PFSK-1 (cell line): ENCODE measurements around the gene GIT2.

Experiments used
- FOXP2 ChIP-seq: optimal IDR thresholded peaks from 2 replicates; pipeline ENCODE3; 2011; ENCODE audit warnings: borderline replicate concordance, control low read depth, inconsistent platforms; ENCODE audit not compliant: insufficient read depth; ENCODE audit errors: extremely low read length, extremely low read depth
- POLR2AphosphoS5 ChIP-seq: IDR thresholded peaks from 2 replicates; pipeline ENCODE4 v1.6.1; 2012; ENCODE audit warnings: low read depth, mild to moderate bottlenecking, control low read depth, low read length, moderate library complexity
- REST ChIP-seq, 2 experiments: IDR thresholded peaks; 2 replicates each; pipeline versions ENCODE4 v1.6.1 to v1.8.0; 2011 to 2012; ENCODE audit warnings: low read depth in 2 of 2, low read length in 2 of 2, control low read depth in 1 of 2, inconsistent platforms in 1 of 2, mild to moderate bottlenecking in 1 of 2, moderate library complexity in 1 of 2; ENCODE audit not compliant: insufficient read depth in 1 of 2
- SIN3A ChIP-seq: IDR thresholded peaks from 2 replicates; pipeline ENCODE4 v1.6.1; 2012; ENCODE audit warnings: mild to moderate bottlenecking, low read length, moderate library complexity, borderline replicate concordance; ENCODE audit not compliant: insufficient read depth
- TAF1 ChIP-seq: IDR thresholded peaks from 2 replicates; pipeline ENCODE4 v1.6.1; 2012; ENCODE audit warnings: low read length, control low read depth, borderline replicate concordance; ENCODE audit not compliant: insufficient read depth

The GIT2 gene

GRCh38 chr12:109905301-109905700 lies 90.9 kb downstream of the GIT2 start:
- TF ChIP-seq SIN3A (no peak), TAF1 (no peak), FOXP2 (no peak), POLR2AphosphoS5 (no peak), REST (IDR thresholded peaks at IDR 0.05; ENCODE audit: insufficient read depth in 1 of 2, low read depth in 2 of 2, low read length in 2 of 2) (no peak)

DNA sequence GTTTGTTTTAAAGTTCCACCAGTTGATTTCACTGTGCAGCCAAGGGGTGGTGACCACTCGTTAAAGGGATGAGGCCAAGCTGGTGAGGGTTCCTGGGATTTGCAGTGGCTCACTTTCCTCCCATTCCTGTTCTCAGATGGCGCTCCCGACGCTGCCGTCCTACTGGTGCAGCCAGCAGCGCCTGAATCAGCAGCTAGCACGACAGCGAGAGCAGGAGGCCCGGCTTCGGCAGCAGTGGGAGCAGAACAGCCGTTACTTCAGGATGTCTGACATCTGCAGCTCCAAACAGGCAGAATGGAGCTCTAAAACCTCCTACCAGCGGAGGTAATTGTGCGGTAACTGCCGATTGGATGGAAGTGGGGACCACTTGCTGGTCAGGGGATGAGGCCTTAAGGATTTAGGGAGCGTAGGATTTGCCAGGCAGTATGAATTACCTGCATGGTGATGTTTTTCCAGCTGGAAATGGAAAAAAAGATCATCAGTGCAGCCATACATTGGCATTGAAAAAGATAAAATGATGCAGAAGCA lies 93.2 kb downstream of the GIT2 start:
- TF ChIP-seq REST (IDR thresholded peaks at IDR 0.05; ENCODE audit: insufficient read depth in 1 of 2, low read depth in 2 of 2, low read length in 2 of 2) (no peak), SIN3A (no peak), POLR2AphosphoS5 (no peak), TAF1 (no peak), FOXP2 (no peak)

DNA sequence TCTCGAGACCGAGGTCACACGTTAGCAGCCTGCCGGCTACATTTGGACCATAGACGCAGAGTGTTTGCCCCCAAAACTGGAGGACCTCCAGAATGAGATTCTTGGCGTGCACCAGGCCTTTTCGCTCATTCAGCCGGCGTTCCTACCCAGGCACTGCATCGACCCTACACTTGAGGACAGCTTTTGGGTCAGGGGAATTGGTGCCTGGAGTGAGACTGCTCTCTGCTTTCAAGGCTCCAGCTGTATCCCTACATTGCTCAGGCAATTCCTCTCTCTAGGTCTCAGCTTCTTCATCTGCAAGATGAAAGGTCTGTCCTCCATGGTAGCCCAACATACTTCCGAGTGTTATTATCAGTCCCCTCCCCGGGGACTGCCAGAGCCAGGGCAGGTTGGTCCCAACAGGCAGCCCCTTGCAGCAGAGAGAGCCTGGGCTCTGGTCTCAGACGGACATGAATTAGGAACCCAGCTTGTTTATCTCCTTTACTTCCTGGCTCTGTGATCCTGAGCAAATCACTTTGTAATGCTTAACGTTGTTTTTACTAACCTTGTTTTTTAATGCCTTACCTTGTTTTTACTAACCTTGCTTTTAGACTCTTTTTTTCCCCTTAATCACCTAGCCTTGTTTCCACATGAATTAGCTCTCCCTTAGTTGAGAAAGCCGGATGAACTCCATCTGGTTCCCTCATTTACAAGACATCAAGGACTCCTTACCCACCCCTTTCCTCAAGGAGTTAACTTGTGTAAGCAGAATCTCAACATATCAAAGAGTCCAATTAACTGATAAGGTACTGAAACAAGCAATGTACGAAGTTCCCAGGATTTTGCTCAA lies 95.2 kb downstream of the GIT2 start:
- TF ChIP-seq POLR2AphosphoS5: no peak
- no peak for TF ChIP-seq FOXP2
- TF ChIP-seq TAF1: no peak
- no peak for TF ChIP-seq SIN3A
- TF ChIP-seq REST (IDR thresholded peaks at IDR 0.05; ENCODE audit: insufficient read depth in 1 of 2, low read depth in 2 of 2, low read length in 2 of 2): no peak

DNA sequence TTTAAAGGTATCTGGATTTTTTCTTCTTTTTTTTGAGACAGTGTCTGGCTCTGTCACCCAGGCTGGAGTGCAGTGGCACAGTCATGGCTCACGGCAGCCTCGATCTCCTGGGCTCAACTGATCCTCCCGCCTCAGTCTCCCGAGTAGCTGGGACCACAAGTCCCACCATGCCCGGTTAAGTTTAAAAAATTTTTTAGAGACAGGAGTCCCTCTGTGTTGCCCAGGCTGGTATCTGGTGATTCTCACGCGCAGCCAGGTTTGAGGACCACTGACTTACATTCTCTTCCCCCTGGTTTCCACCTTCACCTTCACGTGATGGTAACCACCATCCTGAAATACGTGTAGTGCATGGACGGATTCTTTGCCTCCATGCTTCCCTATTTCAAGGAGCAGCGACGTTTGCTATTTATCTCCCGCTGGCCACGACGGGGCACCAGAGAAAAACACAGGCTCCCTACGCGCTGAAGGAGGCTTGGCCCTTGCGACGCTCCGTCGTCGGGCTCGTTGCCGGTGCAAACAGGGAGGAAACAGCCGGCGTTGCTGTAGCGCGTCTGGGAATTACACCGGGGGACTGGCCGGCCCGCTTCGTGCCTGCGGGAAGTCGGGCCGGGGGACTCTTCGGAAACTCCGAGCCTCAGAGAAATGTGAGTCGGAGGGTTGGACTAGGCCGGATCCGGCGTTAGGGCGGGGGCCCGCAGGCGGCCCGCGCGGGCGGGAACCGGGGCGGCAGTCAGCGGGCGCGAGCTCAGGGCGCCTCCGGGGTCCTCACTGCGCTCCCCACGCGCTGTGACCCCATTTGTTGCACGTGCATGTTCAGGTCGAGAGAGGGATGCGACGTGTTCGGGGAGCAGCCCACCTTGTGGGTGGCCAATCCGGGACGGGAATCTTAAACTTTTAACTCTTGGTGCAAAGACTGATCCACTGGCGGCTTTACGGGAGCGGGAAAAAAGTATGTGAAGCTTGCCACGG lies 96.1 kb downstream of the GIT2 start, which contains the start of gene TCHP:
Gene TCHP, plus strand, starts transcription at position 492 of the 969 bp plus-strand sequence. CDS start 2,753 bp downstream, outside the sequence.
- TF ChIP-seq FOXP2: peak; percentile 68
- peak in 1 of 2 experiments; percentile 52; a peak in 1 of 4 replicates for TF ChIP-seq REST (IDR thresholded peaks at IDR 0.05; ENCODE audit: insufficient read depth in 1 of 2, low read depth in 2 of 2, low read length in 2 of 2)
- TF ChIP-seq SIN3A: no peak; the same call in 1 of the 2 replicates
- 0 out of 2 replicates have a peak, but pooled peaks have one; percentile 60 for TF ChIP-seq TAF1
- TF ChIP-seq POLR2AphosphoS5: peak; percentile 69; the same call in 1 of the 2 replicates
